Omental fat pad (tissue), 4 donors: Measurements from ENCODE around the gene IGDCC3. TPM values are rescaled to one million over a fixed set of nuclear protein-coding genes. Genes with fewer than 3 reads are reported as not detected.

Experiments
- ATAC-seq: fragments of 150-250 bp; one replicate; pipeline ENCODE4 v1.9.1; 2016; ENCODE audit warnings: mild to moderate bottlenecking, moderate library complexity; ENCODE audit not compliant: low FRiP score
- DNase-seq: peaks from one replicate; pipeline ENCODE4 v3.0.0-alpha.2; 2019; ENCODE audit warnings: low spot score
- CTCF ChIP-seq, 3 donors: fragments of 450-650 bp; IDR thresholded peaks; one replicate each; pipeline ENCODE4 v1.5.1; 2016 to 2017; ENCODE audit warnings: antibody characterized with exemption in 3 of 3, mild to moderate bottlenecking in 3 of 3, moderate library complexity in 2 of 3
- small RNA-seq: library from RNA; depleted of rRNA; stranded (forward); fragments of <200 nt; gene quantifications from one replicate; pipeline ENCODE3, GENCODE V24; 2016
- total RNA-seq, 4 donors: library from RNA; depleted of rRNA; stranded (reverse); fragments of >200 nt; gene quantifications; one replicate each; pipeline ENCODE4 v1.1.0, GENCODE V29; 2016

The IGDCC3 gene
- total RNA-seq, 4 donors from 2014 or later, result not detected

GRCh38 chr15:65286069-65286703 lies 91.6 kb downstream of the IGDCC3 start:
- ATAC-seq, result peak; percentile 66

GRCh38 chr15:65285291-65286068 lies 92.3 kb downstream of the IGDCC3 start:
- no peak for TF ChIP-seq CTCF (IDR thresholded peaks at IDR 0.05)
- no peak for ATAC-seq
- no peak for DNase-seq

More at GRCh38 chr15:65286069-65286703, 91.6 kb downstream of the IGDCC3 start:
- no peak for DNase-seq
- no peak for TF ChIP-seq CTCF (IDR thresholded peaks at IDR 0.05)

- DNase-seq, result no peak
- no peak for TF ChIP-seq CTCF (IDR thresholded peaks at IDR 0.05)
- ATAC-seq, result no peak
Observed at GRCh38 chr15:65278480-65278879, 99.3 kb downstream of the IGDCC3 start.

Small RNAs within 50 kb of the gene (small RNA-seq; reads per million reads assigned to genes)
- 8,256 reads per million, percentile 100 among the genes with 10 or more reads in this experiment for gene RNU5A-1
- 1,203 reads per million, percentile 99 among the genes with 10 or more reads in this experiment for gene RNU5B-1
- gene SNORA24B, result not detected

Other genes with a start within 250 kb of the IGDCC3 start
- 10 to 100 TPM; 14.8 to 20.3 (median 17.3) TPM for gene PDCD7, start 244.2 kb downstream of the IGDCC3 start, total RNA-seq
- gene CLPX, start 192.7 kb downstream of the IGDCC3 start, total RNA-seq, result 10 to 100 TPM; 30.2 to 58.8 (median 37.7) TPM
- 100 to 1,000 TPM in 2 of 4 donors, 10 to 100 TPM in 2; 27.2 to 434 (median 75.3) TPM for gene CILP, start 166.5 kb downstream of the IGDCC3 start, total RNA-seq
- gene PARP16, start 91.1 kb downstream of the IGDCC3 start, total RNA-seq, result 10 to 100 TPM in 1 of 4 donors, 1 to 10 TPM in 3; 5.6 to 11.0 (median 7.5) TPM
- gene RNU5A-1, start 82.0 kb downstream of the IGDCC3 start, total RNA-seq, result not detected
- gene RNU5B-1, start 73.3 kb downstream of the IGDCC3 start, total RNA-seq, result not detected
- gene IGDCC4, start 44.9 kb upstream of the IGDCC3 start, total RNA-seq, result 10 to 100 TPM in 1 of 4 donors, 1 to 10 TPM in 1, under 1 TPM in 2; 0.25 to 11.3 (median 1.1) TPM
- gene DPP8, start 139.7 kb upstream of the IGDCC3 start, total RNA-seq, result 10 to 100 TPM; 25.1 to 53.3 (median 29.6) TPM
- gene HACD3, start 152.5 kb upstream of the IGDCC3 start, total RNA-seq, result 10 to 100 TPM; 31.3 to 50.9 (median 36.9) TPM
- gene INTS14, start 233.1 kb upstream of the IGDCC3 start, total RNA-seq, result 10 to 100 TPM; 26.6 to 50.8 (median 32.9) TPM
- gene SLC24A1, start 243.9 kb upstream of the IGDCC3 start, total RNA-seq, result 10 to 100 TPM in 1 of 4 donors, 1 to 10 TPM in 3; 5.8 to 11.5 (median 7.6) TPM